ENCODE results near the gene CYCS.

DNA sequence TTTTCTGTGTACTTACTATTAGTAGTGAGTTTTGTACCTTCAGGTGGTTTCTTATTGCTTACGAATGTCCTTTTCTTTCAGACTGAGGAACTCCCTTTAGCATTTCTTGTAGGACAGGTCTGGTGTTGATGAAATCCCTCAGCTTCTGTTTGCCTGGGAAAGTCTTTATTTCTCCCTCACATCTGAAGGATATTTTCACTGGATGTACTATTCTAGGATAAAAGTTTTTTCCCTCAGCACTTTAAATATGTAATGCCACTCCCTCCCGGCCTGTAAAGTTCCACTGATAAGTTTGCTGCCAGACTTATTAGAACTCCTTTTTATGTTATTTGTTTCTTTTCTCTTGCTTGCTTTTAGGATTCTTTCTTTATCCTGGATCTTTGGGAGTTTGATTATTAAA, 1.7 kb upstream of the CYCS start:
- TF ChIP-seq CTCF (IDR thresholded peaks at IDR 0.05; ENCODE audit: insufficient read depth, low read depth, low read length) (no peak), EZH2 (IDR thresholded peaks at IDR 0.05; ENCODE audit: insufficient read depth, low read length) (no peak)
